CD14-positive monocyte (primary cell): ENCODE results near the gene ROR1. TPM values are rescaled to one million over a fixed set of nuclear protein-coding genes. Genes with fewer than 3 reads are reported as not detected.

ENCODE experiments used
- DNase-seq, 3 donors: peaks; one replicate each; pipeline ENCODE4 v3.0.0-alpha.2; 2011 to 2022
- H2AFZ ChIP-seq: 2 replicates; pipeline ENCODE4 v1.6.0; 2012; ENCODE audit warnings: mild to moderate bottlenecking, low read depth, low read length, inconsistent platforms; ENCODE audit not compliant: insufficient read depth, poor library complexity, severe bottlenecking
- H3K27ac ChIP-seq, 2 donors: 1 replicate in 1 of 2; 2 replicates in 1 of 2; pipeline ENCODE4 v1.5.1; 2012 to 2013; ENCODE audit warnings: low read length in 2 of 2, control low read depth in 1 of 2, inconsistent platforms in 1 of 2, low read depth in 1 of 2, mild to moderate bottlenecking in 1 of 2
- H3K27me3 ChIP-seq, 2 donors: one replicate each; pipeline versions ENCODE4 v1.6.0 to v1.6.1; 2011 to 2013; ENCODE audit warnings: low read length in 2 of 2; ENCODE audit not compliant: control insufficient read depth in 2 of 2, insufficient read depth in 2 of 2
- H3K36me3 ChIP-seq, 2 donors: replicated peaks in 1 of 2; 1 replicate in 1 of 2; 2 replicates in 1 of 2; pipeline versions ENCODE4 v1.5.1 to v1.6.1; 2012 to 2013; ENCODE audit warnings: low read length in 2 of 2, control low read depth in 1 of 2, inconsistent platforms in 1 of 2, mild to moderate bottlenecking in 1 of 2; ENCODE audit not compliant: insufficient read depth in 2 of 2, control insufficient read depth in 1 of 2
- H3K4me1 ChIP-seq, 2 donors: 1 replicate in 1 of 2; 2 replicates in 1 of 2; pipeline versions ENCODE4 v1.5.1 to v1.6.1; 2012 to 2013; ENCODE audit warnings: low read length in 2 of 2, control low read depth in 1 of 2, inconsistent platforms in 1 of 2, mild to moderate bottlenecking in 1 of 2, moderate library complexity in 1 of 2; ENCODE audit not compliant: insufficient read depth in 2 of 2, control insufficient read depth in 1 of 2
- H3K4me2 ChIP-seq: replicated peaks from 2 replicates; pipeline ENCODE3; 2012; ENCODE audit warnings: low read length, moderate library complexity, mild to moderate bottlenecking; ENCODE audit not compliant: poor library complexity, severe bottlenecking; ENCODE audit errors: extremely low read depth
- H3K4me3 ChIP-seq, 3 experiments: fragments of 200-600 bp in 1 of 3; sonication (generic) in 1 of 3; replicated peaks in 1 of 3; 1 replicate in 2 of 3; 2 replicates in 1 of 3; pipeline ENCODE4 v1.5.1; 2011 to 2013; ENCODE audit warnings: low read length in 3 of 3, mild to moderate bottlenecking in 3 of 3, control low read depth in 2 of 3, low read depth in 2 of 3, inconsistent platforms in 1 of 3, moderate library complexity in 1 of 3
- H3K79me2 ChIP-seq: 2 replicates; pipeline ENCODE4 v1.6.0; 2012; ENCODE audit warnings: mild to moderate bottlenecking, control low read depth, inconsistent platforms, low read length, moderate library complexity; ENCODE audit not compliant: insufficient read depth
- H3K9ac ChIP-seq: 2 replicates; pipeline ENCODE4 v1.6.0; 2017; ENCODE audit warnings: low read length, mild to moderate bottlenecking; ENCODE audit not compliant: insufficient read depth, poor library complexity, severe bottlenecking
- H3K9me3 ChIP-seq, 2 donors: replicated peaks in 1 of 2; 1 replicate in 1 of 2; 2 replicates in 1 of 2; pipeline versions ENCODE4 v1.5.1 to v1.6.1; 2012 to 2013; ENCODE audit warnings: low read length in 2 of 2, control low read depth in 1 of 2; ENCODE audit not compliant: control insufficient read depth in 1 of 2, insufficient read depth in 1 of 2
- H4K20me1 ChIP-seq: 2 replicates; pipeline ENCODE4 v1.6.0; 2012; ENCODE audit warnings: mild to moderate bottlenecking, low read length, control low read depth, moderate library complexity; ENCODE audit not compliant: insufficient read depth
- H3K27ac Mint-ChIP-seq, 7 donors: one replicate each; pipeline ENCODE4 v1.8.0; 2020; ENCODE audit warnings: mild to moderate bottlenecking in 7 of 7, mixed read lengths in 7 of 7, moderate library complexity in 6 of 7, inconsistent platforms in 2 of 7
- H3K27me3 Mint-ChIP-seq, 3 donors: one replicate each; pipeline ENCODE4 v1.8.0; 2021 to 2022; ENCODE audit warnings: low read depth in 3 of 3, mild to moderate bottlenecking in 3 of 3, mixed read lengths in 3 of 3, moderate library complexity in 3 of 3, inconsistent platforms in 1 of 3
- H3K36me3 Mint-ChIP-seq, 2 donors: one replicate each; pipeline ENCODE4 v1.8.0; 2020; ENCODE audit warnings: mixed read lengths in 2 of 2, inconsistent platforms in 1 of 2, mild to moderate bottlenecking in 1 of 2
- H3K4me1 Mint-ChIP-seq: one replicate; pipeline ENCODE4 v1.8.0; 2020; ENCODE audit warnings: mild to moderate bottlenecking, mixed read lengths
- H3K4me3 Mint-ChIP-seq, 2 donors: one replicate each; pipeline ENCODE4 v1.8.0; 2020; ENCODE audit warnings: mild to moderate bottlenecking in 2 of 2, mixed read lengths in 2 of 2, moderate library complexity in 1 of 2
- H3K9me3 Mint-ChIP-seq, 7 donors: one replicate each; pipeline ENCODE4 v1.8.0; 2020 to 2022; ENCODE audit warnings: mixed read lengths in 7 of 7, mild to moderate bottlenecking in 6 of 7, moderate library complexity in 6 of 7, inconsistent platforms in 2 of 7
- CTCF ChIP-seq: fragments of 200-600 bp; IDR thresholded peaks from one replicate; pipeline ENCODE4 v1.8.0; 2022; ENCODE audit warnings: antibody characterized with exemption, mild to moderate bottlenecking
- WGBS: methylation state at CpG from one replicate; pipeline ENCODE4 v1.1.5; 2013; ENCODE audit warnings: missing lambda C conversion rate; ENCODE audit not compliant: insufficient coverage; 5-methylcytosine and 5-hydroxymethylcytosine counted together
- intact Hi-C, 2 donors: fragments of 100-400 bp; cut with micrococcal nuclease; formaldehyde crosslinking; loops; one replicate each; pipeline versions ENCODE4 v1.15.0 to v1.15.1; 2023
- polyA plus RNA-seq, 3 donors: library from polyadenylated mRNA; depleted of rRNA in 1 of 3; unstranded in 2 of 3; stranded (reverse) in 1 of 3; fragments of 300-500 nt in 2 of 3; fragments of >200 nt in 1 of 3; fragmentation: Illumina TruSeq in 2 of 3; gene quantifications; 1 replicate in 2 of 3; 2 replicates in 1 of 3; pipeline ENCODE4 v1.2.3, GENCODE V29; 2012 to 2021

ROR1 gene
- polyA plus RNA-seq, 3 donors = not detected

- Histone ChIP-seq H3K4me3 (no peak overlapping the region), H3K9ac (no peak overlapping the region), H3K4me1 (no peaks in the 10 kb centered on the region), H3K36me3 (no peaks in the 10 kb centered on the region), H2AFZ (no peak overlapping the region), H3K27ac (no peak overlapping the region), H4K20me1 (no peaks in the 10 kb centered on the region), H3K9me3 (no peaks in the 10 kb centered on the region), H3K4me2 (no peak overlapping the region), H3K79me2 (no peaks in the 10 kb centered on the region), H3K27me3 (no peaks in the 10 kb centered on the region)
- Mint-ChIP-seq H3K36me3 (no peaks in the 10 kb centered on the region), H3K27ac (peak overlapping the region in 1 of 7 donors; percentile 56), H3K9me3 (no peaks in the 10 kb centered on the region), H3K4me3 (no peak overlapping the region), H3K4me1 (peaks cover 9% of the 10 kb centered on the region), H3K27me3 (peaks cover 0 to 2% (median 0%) of the 10 kb centered on the region in 3 donors)
- intact Hi-C loops = no loop called here
- no peak for DNase-seq
- no peak for TF ChIP-seq CTCF
- 100% methylated on average over 1 of the region's 2 CpGs for WGBS
Measured at GRCh38 chr1:63936801-63937200, 163.0 kb downstream of the ROR1 start.

- DNase-seq = no peak
- Mint-ChIP-seq H3K9me3 (no peaks in the 10 kb centered on the region), H3K36me3 (no peaks in the 10 kb centered on the region), H3K27me3 (peaks cover 0 to 2% (median 0%) of the 10 kb centered on the region in 3 donors), H3K27ac (no peak overlapping the region), H3K4me3 (no peak overlapping the region), H3K4me1 (peaks cover 9% of the 10 kb centered on the region)
- Histone ChIP-seq H3K4me2 (no peak overlapping the region), H3K9ac (no peak overlapping the region), H3K9me3 (no peaks in the 10 kb centered on the region), H3K27ac (no peak overlapping the region), H3K4me1 (no peaks in the 10 kb centered on the region), H3K27me3 (no peaks in the 10 kb centered on the region), H3K4me3 (no peak overlapping the region), H2AFZ (no peak overlapping the region), H4K20me1 (no peaks in the 10 kb centered on the region), H3K79me2 (no peaks in the 10 kb centered on the region), H3K36me3 (no peaks in the 10 kb centered on the region)
- intact Hi-C loops = no loop called here
- 0% methylated on average over 1 of the region's 3 CpGs for WGBS
- TF ChIP-seq CTCF = no peak
Measured at GRCh38 chr1:63937461-63938022, 163.7 kb downstream of the ROR1 start.
